H1 (cell line): ENCODE results near the gene PINLYP. TPM values are rescaled to one million over a fixed set of nuclear protein-coding genes. Genes with fewer than 3 reads are reported as not detected.

Experiments used
- BCL11A ChIP-seq, 2 experiments: IDR thresholded peaks; one replicate each; pipeline ENCODE4 v1.6.1; 2011; ENCODE audit warnings: low read depth in 2 of 2, low read length in 2 of 2, mild to moderate bottlenecking in 2 of 2
- CHD7 ChIP-seq: fragments of 300-600 bp; sonication (generic); IDR thresholded peaks from 2 replicates; pipeline ENCODE4 v1.7.1; 2012; ENCODE audit warnings: low read length, moderate library complexity, mild to moderate bottlenecking, inconsistent platforms; ENCODE audit not compliant: insufficient replicate concordance
- POLR2AphosphoS5 ChIP-seq: IDR thresholded peaks from 2 replicates; pipeline ENCODE4 v1.6.1; 2011; ENCODE audit warnings: low read depth, low read length
- polyA plus RNA-seq, 7 experiments: library from polyadenylated mRNA; depleted of rRNA in 3 of 7; stranded (reverse) in 5 of 7; unstranded in 2 of 7; fragments of >200 nt in 5 of 7; fragments of 200-250 nt in 2 of 7; gene quantifications; 1 replicate in 5 of 7; 2 replicates in 1 of 7; 4 replicates in 1 of 7; pipeline versions ENCODE4 v1.2.1 to v1.2.3, GENCODE V29; 2011 to 2013; ENCODE audit warnings: missing spikeins in 2 of 7, mixed read lengths in 2 of 7
- total RNA-seq: library from RNA; stranded (reverse); fragmentation: NEBNext Ultra II Directional; extraction: Animal tissue kit (Norgen Biotek cat#: 25700); gene quantifications from 2 replicates; pipeline ENCODE4 v1.2.1, GENCODE V29; 2021

Gene PINLYP
- total and polyA plus RNA-seq, 2 of the 8 experiments (the other 6 are each of a cell fraction or from before 2014, with no cell fraction given) = 7.5 to 31.3 TPM

GRCh38 chr19:43622956-43623355 is 47.4 kb downstream of the PINLYP start (continued):
- TF ChIP-seq POLR2AphosphoS5 (no peak), BCL11A (IDR thresholded peaks at IDR 0.05; ENCODE audit: low read depth in 2 of 2, low read length in 2 of 2) (no peak), CHD7 (no peak)
- TF ChIP-seq, all 59 proteins: peak for 0
